K562 (cell line): ENCODE results near the gene TSTD2. TPM values are rescaled to one million over a fixed set of nuclear protein-coding genes. Genes with fewer than 3 reads are reported as not detected.

Experiments
- ATAC-seq: fragments of 200-7000 bp; cut with Tn5 transposase; 3 replicates; pipeline ENCODE4 v1.9.1; 2020; ENCODE audit warnings: moderate library complexity
- BruUV-seq: library from RNA; stranded (reverse); fragments of 400-500 nt; replicated peaks from 2 replicates; lab custom pipeline; 2021; lab: Mats Ljungman, UMichigan
- CTCF ChIA-PET: fragments of 300-600 bp; formaldehyde crosslinking; extraction: SDS; loops from one replicate; lab custom pipeline; 2021; ENCODE audit warnings: low intra/inter-chr PET ratio; lab: Yijun Ruan, JAX
- POLR2A ChIA-PET: fragments of 300-600, 350-650 bp; sonication (Branson Sonifier 250); formaldehyde crosslinking; extraction: SDS; loops from one replicate; lab custom pipeline; 2021; ENCODE audit warnings: antibody characterized with exemption, inconsistent platforms; lab: Yijun Ruan, JAX
- DNase-seq, 4 experiments: peaks; one replicate each; pipeline versions ENCODE4 v3.0.0 to v3.0.0-alpha.2; 2011 to 2018; ENCODE audit warnings: low spot score in 3 of 4, mixed read lengths in 3 of 4; ENCODE audit errors: extremely low read depth in 1 of 4
- FAIRE-seq: peaks from 2 replicates; lab custom pipeline; 2011; peaks lifted over from hg19 to GRCh38; lab: Jason Lieb, UNC
- H2AFZ ChIP-seq: 2 replicates; pipeline ENCODE4 v1.6.0; 2011; ENCODE audit warnings: low read depth, low read length, control low read depth, inconsistent platforms
- H3K27ac ChIP-seq: fragments of 200-600 bp; 3 replicates; pipeline ENCODE4 v1.8.0; 2011; ENCODE audit warnings: low read depth, mild to moderate bottlenecking, control low read depth, inconsistent platforms, low read length, moderate library complexity, mixed read lengths; ENCODE audit errors: extremely low read depth
- H3K27me3 ChIP-seq, 2 experiments: fragments of 300-600 bp in 1 of 2; 2 replicates in 1 of 2; 3 replicates in 1 of 2; pipeline versions ENCODE4 v1.6.0 to v1.8.0; 2011; ENCODE audit warnings: inconsistent platforms in 2 of 2, low read length in 2 of 2, mild to moderate bottlenecking in 1 of 2, mixed read lengths in 1 of 2, moderate library complexity in 1 of 2; ENCODE audit not compliant: control insufficient read depth in 2 of 2, insufficient read depth in 2 of 2
- H3K36me3 ChIP-seq: fragments of 300-600 bp; 3 replicates; pipeline ENCODE4 v1.8.0; 2011; ENCODE audit warnings: mild to moderate bottlenecking, low read length, inconsistent platforms; ENCODE audit not compliant: control insufficient read depth, insufficient read depth
- H3K4me1 ChIP-seq, 2 experiments: fragments of 200-600 bp in 1 of 2; replicated peaks in 1 of 2; 2 replicates in 1 of 2; 3 replicates in 1 of 2; pipeline versions ENCODE4 v1.5.1 to v1.8.0; 2011; ENCODE audit warnings: inconsistent platforms in 2 of 2, low read length in 2 of 2, mild to moderate bottlenecking in 1 of 2, mixed read lengths in 1 of 2, moderate library complexity in 1 of 2; ENCODE audit not compliant: control insufficient read depth in 2 of 2, insufficient read depth in 2 of 2
- H3K4me2 ChIP-seq: 2 replicates; pipeline ENCODE4 v1.6.1; 2011; ENCODE audit warnings: low read length, control low read depth, inconsistent platforms, mixed read lengths; ENCODE audit not compliant: insufficient read depth
- H3K4me3 ChIP-seq: fragments of 200-600 bp; sonication (generic), shearing (Covaris generic); 2 replicates; pipeline ENCODE4 v1.5.1; 2016; ENCODE audit warnings: control low read depth, inconsistent platforms
- H3K79me2 ChIP-seq: fragments of 200-600 bp; 3 replicates; pipeline ENCODE4 v1.8.0; 2011; ENCODE audit warnings: low read length, inconsistent platforms; ENCODE audit not compliant: control insufficient read depth, insufficient read depth
- H3K9ac ChIP-seq, 2 experiments: 2 replicates each; pipeline versions ENCODE4 v1.6.0 to v1.6.1; 2011; ENCODE audit warnings: low read depth in 2 of 2, low read length in 2 of 2, control low read depth in 1 of 2, inconsistent platforms in 1 of 2, mild to moderate bottlenecking in 1 of 2, mixed read lengths in 1 of 2; ENCODE audit not compliant: insufficient read depth in 1 of 2
- H3K9me1 ChIP-seq: one replicate; pipeline ENCODE4 v1.6.0; 2011; ENCODE audit warnings: inconsistent platforms, mild to moderate bottlenecking, low read length, moderate library complexity; ENCODE audit not compliant: control insufficient read depth, insufficient read depth
- H3K9me3 ChIP-seq: replicated peaks from 2 replicates; pipeline ENCODE4 v1.5.1; 2011; ENCODE audit warnings: low read depth, low read length, inconsistent platforms; ENCODE audit not compliant: control insufficient read depth, insufficient read depth
- H4K20me1 ChIP-seq: replicated peaks from 2 replicates; pipeline ENCODE4 v1.6.1; 2011; ENCODE audit warnings: low read length, inconsistent platforms, mixed read lengths; ENCODE audit not compliant: control insufficient read depth, insufficient read depth
- BRCA1 ChIP-seq, 2 experiments: fragments of 450-650 bp in 1 of 2; sonication (generic) in 1 of 2; formaldehyde crosslinking in 1 of 2; IDR thresholded peaks; 2 replicates each; pipeline versions ENCODE4 v1.5.0 to v1.6.1; 2017 to 2020; ENCODE audit warnings: mild to moderate bottlenecking in 1 of 2, missing genetic modification reagents in 1 of 2
- C11orf30 ChIP-seq: fragments of 450-650 bp; IDR thresholded peaks from 2 replicates; pipeline ENCODE4 v1.6.1; 2016; ENCODE audit warnings: low read depth, mild to moderate bottlenecking
- ETV1 ChIP-seq: fragments of 450-650 bp; conservative IDR thresholded peaks from 2 replicates; pipeline ENCODE4 v1.6.1; 2016; ENCODE audit warnings: missing genetic modification characterization, control low read depth, low read depth, missing compliant biosample characterization
- HDAC8 ChIP-seq: fragments of 450-650 bp; IDR thresholded peaks from 2 replicates; pipeline ENCODE4 v1.6.1; 2016; ENCODE audit warnings: mild to moderate bottlenecking, missing genetic modification characterization, moderate library complexity, missing compliant biosample characterization
- HES1 ChIP-seq: fragments of 450-650 bp; IDR thresholded peaks from 2 replicates; pipeline ENCODE4 v1.6.1; 2016; ENCODE audit warnings: low read depth, mild to moderate bottlenecking, moderate library complexity
- HNRNPUL1 ChIP-seq: fragments of 200-400 bp; formaldehyde crosslinking; IDR thresholded peaks from 2 replicates; pipeline ENCODE4 v1.6.1; 2017; ENCODE audit warnings: low read length
- JUND ChIP-seq, 2 experiments: IDR thresholded peaks; 2 replicates in 1 of 2; 3 replicates in 1 of 2; pipeline ENCODE4 v1.6.1; 2011; ENCODE audit warnings: borderline replicate concordance in 2 of 2, low read depth in 2 of 2, low read length in 2 of 2, improper control_type of control experiment in 1 of 2, missing biosample characterization in 1 of 2, missing genetic modification characterization in 1 of 2, missing genetic modification reagents in 1 of 2
- LARP7 ChIP-seq: fragments of 450-650 bp; IDR thresholded peaks from 2 replicates; pipeline ENCODE4 v1.6.1; 2016
- MECOM ChIP-seq: fragments of 250-450 bp; sonication (Bioruptor Pico); IDR thresholded peaks from 2 replicates; pipeline ENCODE4 v1.8.0; 2022; ENCODE audit warnings: inconsistent platforms
- MEIS2 ChIP-seq: fragments of 450-650 bp; IDR thresholded peaks from 2 replicates; pipeline ENCODE4 v1.6.1; 2014; ENCODE audit warnings: mild to moderate bottlenecking; ENCODE audit not compliant: partially characterized antibody
- OTX1 ChIP-seq: fragments of 450-650 bp; formaldehyde crosslinking; IDR thresholded peaks from 2 replicates; pipeline ENCODE4 v1.4.0; 2022; ENCODE audit warnings: mild to moderate bottlenecking
- PURB ChIP-seq: sonication (generic); formaldehyde crosslinking; IDR thresholded peaks from 2 replicates; pipeline ENCODE4 v1.9.0; 2021; ENCODE audit warnings: low read depth, mild to moderate bottlenecking, missing genetic modification reagents
- RHOXF2B ChIP-seq: fragments of 250-450 bp; sonication (Bioruptor Pico); conservative IDR thresholded peaks from 2 replicates; pipeline ENCODE4 v1.5.1; 2021
- SMARCE1 ChIP-seq: fragments of 450-650 bp; IDR thresholded peaks from 2 replicates; pipeline ENCODE4 v1.7.1; 2016; ENCODE audit warnings: mild to moderate bottlenecking
- TCF7L2 ChIP-seq: fragments of 150-350 bp; IDR thresholded peaks from 2 replicates; pipeline ENCODE4 v1.6.1; 2016; ENCODE audit warnings: low read depth, mild to moderate bottlenecking, low read length, moderate library complexity
- ZBTB2 ChIP-seq: fragments of 450-650 bp; IDR thresholded peaks from 2 replicates; pipeline ENCODE4 v1.6.1; 2016; ENCODE audit warnings: antibody characterized with exemption
- ZFP91 ChIP-seq: sonication (generic); formaldehyde crosslinking; IDR thresholded peaks from 2 replicates; pipeline ENCODE4 v1.8.0; 2022; ENCODE audit warnings: mild to moderate bottlenecking, missing genetic modification reagents
- ZNF212 ChIP-seq: fragments of 450-650 bp; formaldehyde crosslinking; IDR thresholded peaks from 2 replicates; pipeline ENCODE4 v1.4.0; 2020; ENCODE audit warnings: mild to moderate bottlenecking
- ZNF24 ChIP-seq: fragments of 450-650 bp; IDR thresholded peaks from 2 replicates; pipeline ENCODE4 v1.6.1; 2016
- ZNF431 ChIP-seq: sonication (generic); formaldehyde crosslinking; IDR thresholded peaks from 2 replicates; pipeline ENCODE4 v1.8.0; 2022; ENCODE audit warnings: mild to moderate bottlenecking, missing genetic modification reagents
- WGBS: fragments of 100-300 bp; shearing (Covaris generic); methylation state at CpG from one replicate; pipeline ENCODE4 v1.1.6; 2016; ENCODE audit warnings: low coverage, mixed read lengths; ENCODE audit not compliant: insufficient coverage; ENCODE audit errors: missing lambda C conversion rate; 5-methylcytosine and 5-hydroxymethylcytosine counted together
- in situ Hi-C: fragments of 300-500 bp; cut with MboI; formaldehyde crosslinking; loops from 4 replicates; pipeline ENCODE4 v1.15.0; 2018; ENCODE audit warnings: inconsistent platforms, mixed read lengths
- intact Hi-C: fragments of 100-400 bp; cut with micrococcal nuclease; formaldehyde crosslinking; loops from 2 replicates; pipeline ENCODE4 v1.14.2; 2022
- polyA plus RNA-seq, 8 experiments: library from polyadenylated mRNA; depleted of rRNA in 4 of 8; stranded (reverse) in 5 of 8; unstranded in 3 of 8; fragments of >200 nt; fragmentation: Nextera tagmentation in 2 of 8; fragmentation: Illumina TruSeq in 1 of 8; extraction: Ambion mirVana in 2 of 8; extraction: Trizol in 1 of 8; gene quantifications; 2 replicates each; pipeline versions ENCODE4 v1.2.1 to v1.2.3, GENCODE V29; 2011 to 2014; ENCODE audit warnings: inconsistent platforms in 1 of 8, missing spikeins in 1 of 8
- total RNA-seq, 7 experiments: library from RNA; depleted of rRNA in 6 of 7; stranded (reverse); fragments of >200 nt in 6 of 7; fragmentation: Illumina TruSeq in 2 of 7; extraction: Trizol in 2 of 7; gene quantifications; 2 replicates each; pipeline versions ENCODE4 v1.2.1 to v1.2.3, GENCODE V29; 2011 to 2021; ENCODE audit warnings: low replicate concordance in 1 of 7

TSTD2 gene
- total and polyA plus RNA-seq, 9 of the 15 experiments (the other 6 are each of a cell fraction or from before 2014, with no cell fraction given): 10.1 to 36.7 (median 19.0) TPM

GRCh38 chr9:97596906-97597305 is 36.3 kb downstream of the TSTD2 start:
- FAIRE-seq (no peak), ATAC-seq (no peak), DNase-seq (no peak)
- Histone ChIP-seq H3K79me2 (no peaks in the 10 kb centered on the region), H2AFZ (no peak overlapping the region), H3K36me3 (peaks cover 61% of the 10 kb centered on the region), H3K27ac (no peak overlapping the region), H3K4me2 (no peak overlapping the region), H3K27me3 (no peaks in the 10 kb centered on the region), H3K4me1 (peaks cover 0 to 6% of the 10 kb centered on the region in 2 experiments; a peak in 3 of 5 replicates), H3K9me3 (no peaks in the 10 kb centered on the region), H3K4me3 (no peak overlapping the region), H3K9ac (no peak overlapping the region), H3K9me1 (peaks cover 3% of the 10 kb centered on the region), H4K20me1 (no peaks in the 10 kb centered on the region)
- TF ChIP-seq RHOXF2B (CRISPR knock-in tag) (no peak), OTX1 (CRISPR knock-in tag) (no peak), PURB (no peak), ZNF431 (CRISPR knock-in tag) (no peak), ZNF212 (CRISPR knock-in tag) (no peak), LARP7 (no peak), ZFP91 (no peak), JUND (IDR thresholded peaks at IDR 0.05; ENCODE audit: borderline replicate concordance, low read depth, low read length) (no peak), JUND (tag; IDR thresholded peaks at IDR 0.05; ENCODE audit: borderline replicate concordance, low read depth, low read length) (no peak), BRCA1 (IDR thresholded peaks at IDR 0.05) (no peak), BRCA1 (CRISPR knock-in tag; IDR thresholded peaks at IDR 0.05) (no peak), SMARCE1 (no peak), HDAC8 (tag) (no peak), MECOM (CRISPR knock-in tag) (no peak), HNRNPUL1 (no peak), HES1 (no peak), ZBTB2 (no peak), ETV1 (tag) (no peak), ZNF24 (no peak), MEIS2 (no peak), TCF7L2 (no peak), C11orf30 (no peak)
- POLR2A ChIA-PET: interaction anchor here (0.6 to 0.8 kb wide), 3 partner anchors 23 to 177 kb away, joined by 3 to 6 read pairs (median 3); no protein-coding TSS in a partner anchor
- intact Hi-C loops: loop anchor here (5.0 kb wide), 1 partner anchor 740 kb away; no protein-coding TSS in a partner anchor
- no TSS peak for BruUV-seq
- 78% methylated on average over 4 of the region's 4 CpGs for WGBS
- CTCF ChIA-PET: no interaction called here
- in situ Hi-C loops: no loop called here
